ENCODE results near the gene ZSCAN20. TPM values are rescaled to one million over a fixed set of nuclear protein-coding genes. Genes with fewer than 3 reads are reported as not detected.
"Not testable (repeated sequence)": the region's sequence is repeated elsewhere in the genome, so short reads cannot be mapped to it uniquely, and the experiment has no call there.

Gene ZSCAN20
- total RNA-seq, 1 donor from 2014 or later, result 14.8 TPM

DNA sequence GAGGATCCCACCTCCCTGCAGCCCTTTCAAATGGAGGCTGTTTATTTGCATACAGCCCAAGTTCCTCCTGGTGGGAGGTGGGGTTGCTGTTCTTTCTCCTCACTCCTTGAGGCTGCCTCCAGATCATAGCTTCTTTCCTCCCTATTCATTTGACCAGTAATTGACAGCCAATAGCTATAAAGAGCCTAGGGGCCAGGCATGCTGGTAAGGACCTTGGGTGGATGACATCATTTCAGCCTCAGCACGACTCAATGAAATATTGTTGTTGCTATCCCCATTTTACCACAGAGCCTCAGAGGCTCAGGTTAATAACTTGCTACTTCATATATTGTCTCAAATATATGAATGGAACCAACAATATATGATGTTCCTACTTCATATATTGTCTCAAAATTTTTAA is 31.1 kb downstream of the ZSCAN20 start:
- TF ChIP-seq, protein P1, sequence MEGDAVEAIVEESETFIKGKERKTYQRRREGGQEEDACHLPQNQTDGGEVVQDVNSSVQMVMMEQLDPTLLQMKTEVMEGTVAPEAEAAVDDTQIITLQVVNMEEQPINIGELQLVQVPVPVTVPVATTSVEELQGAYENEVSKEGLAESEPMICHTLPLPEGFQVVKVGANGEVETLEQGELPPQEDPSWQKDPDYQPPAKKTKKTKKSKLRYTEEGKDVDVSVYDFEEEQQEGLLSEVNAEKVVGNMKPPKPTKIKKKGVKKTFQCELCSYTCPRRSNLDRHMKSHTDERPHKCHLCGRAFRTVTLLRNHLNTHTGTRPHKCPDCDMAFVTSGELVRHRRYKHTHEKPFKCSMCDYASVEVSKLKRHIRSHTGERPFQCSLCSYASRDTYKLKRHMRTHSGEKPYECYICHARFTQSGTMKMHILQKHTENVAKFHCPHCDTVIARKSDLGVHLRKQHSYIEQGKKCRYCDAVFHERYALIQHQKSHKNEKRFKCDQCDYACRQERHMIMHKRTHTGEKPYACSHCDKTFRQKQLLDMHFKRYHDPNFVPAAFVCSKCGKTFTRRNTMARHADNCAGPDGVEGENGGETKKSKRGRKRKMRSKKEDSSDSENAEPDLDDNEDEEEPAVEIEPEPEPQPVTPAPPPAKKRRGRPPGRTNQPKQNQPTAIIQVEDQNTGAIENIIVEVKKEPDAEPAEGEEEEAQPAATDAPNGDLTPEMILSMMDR (IDR thresholded peaks at IDR 0.05), result no peak
- TF ChIP-seq EZH2 (IDR thresholded peaks at IDR 0.05), result no peak
- no peak for TF ChIP-seq EZH2phosphoT487 (IDR thresholded peaks at IDR 0.05)

DNA sequence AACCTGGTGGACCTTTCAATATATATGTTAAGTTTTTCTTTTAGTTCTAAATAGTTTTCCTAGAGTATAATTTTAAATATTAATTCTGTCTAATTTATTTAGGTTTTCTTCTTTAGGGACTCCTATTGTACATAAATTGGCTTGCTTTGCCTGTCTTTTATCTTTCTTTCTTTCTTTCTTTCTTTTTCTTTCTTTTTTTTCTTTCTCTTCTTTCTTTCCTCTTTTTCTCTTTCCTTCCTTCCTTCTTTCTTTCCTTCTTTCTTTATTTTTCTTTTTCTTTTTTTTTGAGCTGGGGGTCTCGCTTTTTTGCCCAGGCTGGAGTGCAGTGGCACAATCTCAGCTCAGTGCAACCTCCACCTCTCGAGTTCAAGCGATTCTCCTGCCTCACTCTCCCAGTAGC is 35.2 kb downstream of the ZSCAN20 start:
- Mint-ChIP-seq H3K4me3 (no peak overlapping the region), H3K4me1 (no peaks in the 10 kb centered on the region)

More for the DNA sequence above, 31.1 kb downstream of the ZSCAN20 start:
- Mint-ChIP-seq H3K9me3 (peaks cover 8% of the 10 kb centered on the region), H3K4me3 (no peak overlapping the region), H3K27me3 (ENCODE audit: insufficient read depth, low read depth) (no peaks in the 10 kb centered on the region), H3K4me1 (no peaks in the 10 kb centered on the region), H3K36me3 (peaks cover 10% of the 10 kb centered on the region), H3K27ac (no peak overlapping the region)
- no peaks in the 10 kb centered on the region for H3K36me3 ChIP-seq
- no peak overlapping the region for H3K4me2 ChIP-seq
- no peaks in the 10 kb centered on the region for H4K20me1 ChIP-seq (ENCODE audit: low read depth)
- no peaks in the 10 kb centered on the region for H3K27me3 ChIP-seq
- H3K4me3 ChIP-seq, result no peak overlapping the region
- DNase-seq (ENCODE audit: low spot score), result no peak
- no peak overlapping the region for H2AFZ ChIP-seq (replicated peaks)
- no peaks in the 10 kb centered on the region for H3K79me2 ChIP-seq (ENCODE audit: low read depth)
- no peaks in the 10 kb centered on the region for H3F3A ChIP-seq (ENCODE audit: low read depth)
- H3K27ac ChIP-seq, result no peak overlapping the region
- H3K4me1 ChIP-seq, result no peaks in the 10 kb centered on the region
- H3K9me3 ChIP-seq (ENCODE audit: low read depth), result no peaks in the 10 kb centered on the region
- H3K9ac ChIP-seq, result no peak overlapping the region

DNA sequence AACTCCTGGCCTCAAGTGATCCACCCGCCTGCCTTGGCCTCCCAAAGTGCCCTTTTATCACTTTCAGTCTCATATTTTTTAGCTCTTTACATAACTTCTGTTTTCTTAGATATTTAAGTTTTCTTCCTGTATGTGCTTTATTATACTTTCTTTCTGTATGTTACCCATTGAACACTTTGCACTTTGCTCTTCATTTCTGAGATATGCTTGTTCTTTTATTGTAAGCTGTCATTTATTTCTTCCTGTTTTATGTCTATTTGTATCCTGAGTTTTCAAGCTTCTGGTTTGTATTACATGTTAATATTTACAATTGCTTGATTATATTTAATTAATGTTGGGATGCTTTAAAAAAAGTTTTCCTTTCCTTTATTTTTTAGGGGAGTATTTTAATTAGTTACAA is 35.7 kb downstream of the ZSCAN20 start:
- Histone ChIP-seq H3K9ac (no peak overlapping the region), H2AFZ (replicated peaks) (no peak overlapping the region), H3F3A (ENCODE audit: low read depth) (no peaks in the 10 kb centered on the region), H3K79me2 (ENCODE audit: low read depth) (no peaks in the 10 kb centered on the region), H3K9me3 (ENCODE audit: low read depth) (no peaks in the 10 kb centered on the region), H3K4me2 (no peak overlapping the region), H3K27me3 (no peaks in the 10 kb centered on the region), H3K27ac (no peak overlapping the region), H3K4me3 (no peak overlapping the region), H3K4me1 (no peaks in the 10 kb centered on the region), H4K20me1 (ENCODE audit: low read depth) (no peaks in the 10 kb centered on the region), H3K36me3 (no peaks in the 10 kb centered on the region)
- no peaks in the 10 kb centered on the region for H3K36me3 Mint-ChIP-seq
- no peak overlapping the region for H3K4me3 Mint-ChIP-seq
- TF ChIP-seq, protein P1 (IDR thresholded peaks at IDR 0.05), result no peak
- TF ChIP-seq EZH2phosphoT487 (IDR thresholded peaks at IDR 0.05) (no peak), EZH2 (IDR thresholded peaks at IDR 0.05) (no peak)
- DNase-seq (ENCODE audit: low spot score), result no peak
- no peak overlapping the region for H3K27ac Mint-ChIP-seq
- no peaks in the 10 kb centered on the region for H3K4me1 Mint-ChIP-seq
- no peaks in the 10 kb centered on the region for H3K27me3 Mint-ChIP-seq (ENCODE audit: insufficient read depth, low read depth)
- H3K9me3 Mint-ChIP-seq, result peaks cover 12% of the 10 kb centered on the region

More for the DNA sequence above, 35.2 kb downstream of the ZSCAN20 start:
- Histone ChIP-seq H3K4me2 (no peak overlapping the region), H3K4me1 (no peaks in the 10 kb centered on the region), H3K36me3 (no peaks in the 10 kb centered on the region), H4K20me1 (ENCODE audit: low read depth) (no peaks in the 10 kb centered on the region), H3K27me3 (no peaks in the 10 kb centered on the region), H3F3A (ENCODE audit: low read depth) (no peaks in the 10 kb centered on the region), H3K4me3 (no peak overlapping the region), H2AFZ (replicated peaks) (no peak overlapping the region), H3K27ac (no peak overlapping the region), H3K79me2 (ENCODE audit: low read depth) (no peaks in the 10 kb centered on the region), H3K9me3 (ENCODE audit: low read depth) (no peaks in the 10 kb centered on the region), H3K9ac (no peak overlapping the region)
- Mint-ChIP-seq H3K36me3 (no peaks in the 10 kb centered on the region), H3K9me3 (peaks cover 12% of the 10 kb centered on the region), H3K27ac (no peak overlapping the region), H3K27me3 (ENCODE audit: insufficient read depth, low read depth) (no peaks in the 10 kb centered on the region)
- no peak for TF ChIP-seq EZH2 (IDR thresholded peaks at IDR 0.05)
- no peak for TF ChIP-seq EZH2phosphoT487 (IDR thresholded peaks at IDR 0.05)
- TF ChIP-seq, protein P1 (IDR thresholded peaks at IDR 0.05), result no peak
- DNase-seq (ENCODE audit: low spot score), result no peak

DNA sequence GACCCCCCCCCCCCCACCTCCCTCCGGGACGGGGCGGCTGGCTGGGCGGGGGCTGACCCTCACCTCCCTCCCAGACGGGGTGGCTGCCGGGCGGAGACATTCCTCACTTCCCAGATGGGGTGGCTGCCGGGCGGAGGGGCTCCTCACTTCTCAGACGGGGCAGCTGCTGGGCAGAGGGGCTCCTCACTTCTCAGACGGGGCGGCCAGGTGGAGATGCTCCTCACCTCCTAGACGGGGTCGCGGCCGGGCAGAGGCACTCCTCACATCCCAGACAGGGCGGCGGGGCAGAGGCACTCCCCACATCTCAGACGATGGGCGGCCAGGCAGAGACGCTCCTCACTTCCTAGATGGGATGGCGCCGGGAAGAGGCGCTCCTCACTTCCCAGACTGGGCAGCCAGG is 36.8 kb downstream of the ZSCAN20 start:
- H3F3A ChIP-seq (ENCODE audit: low read depth); H3K4me3 ChIP-seq; H3K36me3 Mint-ChIP-seq; DNase-seq (ENCODE audit: low spot score); H2AFZ ChIP-seq (replicated peaks); H3K27me3 ChIP-seq; H3K79me2 ChIP-seq (ENCODE audit: low read depth); H3K4me1 Mint-ChIP-seq; H3K27me3 Mint-ChIP-seq (ENCODE audit: insufficient read depth, low read depth); H3K4me3 Mint-ChIP-seq; H4K20me1 ChIP-seq (ENCODE audit: low read depth); H3K9me3 Mint-ChIP-seq; H3K27ac ChIP-seq; H3K9me3 ChIP-seq (ENCODE audit: low read depth); H3K9ac ChIP-seq; H3K4me1 ChIP-seq; H3K4me2 ChIP-seq; H3K27ac Mint-ChIP-seq; H3K36me3 ChIP-seq: not testable (repeated sequence)
